LHCN-M2 (cell line): ENCODE data around the gene EMX2. TPM values are rescaled to one million over a fixed set of nuclear protein-coding genes. Genes with fewer than 3 reads are reported as not detected.

ENCODE experiments used
- DNase-seq: peaks from one replicate; pipeline ENCODE4 v3.0.0-alpha.2; 2012; ENCODE audit warnings: low read depth
- total RNA-seq: library from RNA; depleted of rRNA; stranded (reverse); fragments of >200 nt; gene quantifications from 2 replicates; pipeline ENCODE4 v1.2.3, GENCODE V29; 2014

The EMX2 gene
- total RNA-seq, 1 experiment from 2014 or later: not detected

GRCh38 chr10:117532003-117532385, 10.6 kb upstream of the EMX2 start:
- DNase-seq: no peak

- no peak for DNase-seq
Measured at GRCh38 chr10:117532451-117533107, 10.0 kb upstream of the EMX2 start.

- no peak for DNase-seq
Measured at GRCh38 chr10:117533507-117534281, 8.9 kb upstream of the EMX2 start.

GRCh38 chr10:117534321-117535297, 7.9 kb upstream of the EMX2 start:
- DNase-seq: no peak

GRCh38 chr10:117535298-117536071, 7.1 kb upstream of the EMX2 start:
- DNase-seq: no peak

GRCh38 chr10:117536072-117536865, 6.3 kb upstream of the EMX2 start:
- DNase-seq: no peak

- no peak for DNase-seq
Measured at GRCh38 chr10:117536866-117537435, 5.6 kb upstream of the EMX2 start.

GRCh38 chr10:117537436-117537903, 5.1 kb upstream of the EMX2 start:
- DNase-seq: no peak

- no peak for DNase-seq
Measured at GRCh38 chr10:117537904-117538524, 4.5 kb upstream of the EMX2 start.

- DNase-seq: peak; percentile 7
Measured at GRCh38 chr10:117539361-117539773, 3.2 kb upstream of the EMX2 start.

- DNase-seq: no peak
Measured at GRCh38 chr10:117539903-117540639, 2.5 kb upstream of the EMX2 start.

- no peak for DNase-seq
Measured at GRCh38 chr10:117540640-117541404, 1.7 kb upstream of the EMX2 start.

- no peak for DNase-seq
Measured at GRCh38 chr10:117541405-117541908, 1.1 kb upstream of the EMX2 start.

- DNase-seq: peak; percentile 27
Measured at GRCh38 chr10:117541909-117542705, 439 bp upstream of the EMX2 start.

GRCh38 chr10:117543225-117544003, 868 bp downstream of the EMX2 start:
- no peak for DNase-seq
